Liver (tissue), 9 donors: ENCODE results near the gene BCL7B. TPM values are rescaled to one million over a fixed set of nuclear protein-coding genes. Genes with fewer than 3 reads are reported as not detected.

Experiments used
- DNase-seq: peaks from one replicate; pipeline ENCODE4 v3.0.0-alpha.2; 2017; ENCODE audit warnings: low spot score
- H3K27ac ChIP-seq, 2 donors: one replicate each; pipeline ENCODE4 v1.7.0; 2013; ENCODE audit warnings: inconsistent platforms in 2 of 2, low read length in 2 of 2, control low read depth in 1 of 2, low read depth in 1 of 2, mild to moderate bottlenecking in 1 of 2
- H3K27me3 ChIP-seq, 4 donors: one replicate each; pipeline versions ENCODE4 v1.6.1 to v1.7.0; 2013; ENCODE audit warnings: low read length in 3 of 4, inconsistent platforms in 1 of 4, mild to moderate bottlenecking in 1 of 4, moderate library complexity in 1 of 4; ENCODE audit not compliant: control insufficient read depth in 4 of 4, insufficient read depth in 4 of 4
- H3K36me3 ChIP-seq, 4 donors: one replicate each; pipeline versions ENCODE4 v1.6.1 to v1.7.0; 2013; ENCODE audit warnings: low read length in 3 of 4, mild to moderate bottlenecking in 3 of 4, low read depth in 1 of 4, moderate library complexity in 1 of 4; ENCODE audit not compliant: control insufficient read depth in 4 of 4, insufficient read depth in 3 of 4
- H3K4me1 ChIP-seq, 4 donors: one replicate each; pipeline versions ENCODE4 v1.6.1 to v1.7.0; 2013; ENCODE audit warnings: low read length in 3 of 4, mild to moderate bottlenecking in 3 of 4, moderate library complexity in 1 of 4; ENCODE audit not compliant: control insufficient read depth in 4 of 4, insufficient read depth in 4 of 4
- H3K4me3 ChIP-seq, 3 donors: one replicate each; pipeline versions ENCODE4 v1.6.1 to v1.7.0; 2013; ENCODE audit warnings: low read length in 3 of 3, control low read depth in 1 of 3, low read depth in 1 of 3, mild to moderate bottlenecking in 1 of 3
- H3K9ac ChIP-seq, 2 donors: one replicate each; pipeline ENCODE4 v1.7.0; 2013; ENCODE audit warnings: low read length in 2 of 2, mild to moderate bottlenecking in 2 of 2, moderate library complexity in 2 of 2, control low read depth in 1 of 2, low read depth in 1 of 2
- H3K9me3 ChIP-seq, 4 donors: one replicate each; pipeline versions ENCODE4 v1.6.1 to v1.7.0; 2013; ENCODE audit warnings: low read length in 3 of 4; ENCODE audit not compliant: control insufficient read depth in 4 of 4
- CTCF ChIP-seq: fragments of 150-350 bp; IDR thresholded peaks from 2 replicates; pipeline ENCODE4 v1.5.1; 2017; ENCODE audit warnings: improper control_type of control experiment, low read depth, low read length; ENCODE audit not compliant: missing input control
- EGR1 ChIP-seq, 2 donors: IDR thresholded peaks; 2 replicates each; pipeline ENCODE4 v1.6.1; 2016 to 2018; ENCODE audit warnings: antibody characterized with exemption in 2 of 2, low read depth in 2 of 2
- FOXA1 ChIP-seq: IDR thresholded peaks from 2 replicates; pipeline ENCODE4 v1.6.1; 2016; ENCODE audit warnings: antibody characterized with exemption
- GABPA ChIP-seq, 2 donors: IDR thresholded peaks in 1 of 2; conservative IDR thresholded peaks in 1 of 2; 2 replicates each; pipeline ENCODE4 v1.6.1; 2016; ENCODE audit warnings: antibody characterized with exemption in 2 of 2, mild to moderate bottlenecking in 1 of 2, moderate library complexity in 1 of 2
- HNF4A ChIP-seq, 2 donors: conservative IDR thresholded peaks; 2 replicates each; pipeline ENCODE4 v1.6.1; 2016; ENCODE audit warnings: antibody characterized with exemption in 2 of 2, mild to moderate bottlenecking in 2 of 2
- NR2F2 ChIP-seq: IDR thresholded peaks from 2 replicates; pipeline ENCODE4 v1.6.1; 2016; ENCODE audit warnings: antibody characterized with exemption
- ZBTB33 ChIP-seq: IDR thresholded peaks from 2 replicates; pipeline ENCODE4 v1.6.1; 2016; ENCODE audit warnings: antibody characterized with exemption
- WGBS: extraction: QIAGEN DNeasy Blood & Tissue Kit; methylation state at CpG from one replicate; pipeline ENCODE4 v1.1.7; 2013; 5-methylcytosine and 5-hydroxymethylcytosine counted together
- polyA plus RNA-seq, 2 donors: library from polyadenylated mRNA; stranded (reverse) in 1 of 2; unstranded in 1 of 2; fragments of 200-250 nt in 1 of 2; fragments of >200 nt in 1 of 2; fragmentation: Nextera tagmentation in 1 of 2; extraction: Ambion mirVana in 1 of 2; gene quantifications; one replicate each; pipeline versions ENCODE4 v1.2.1 to v1.2.3, GENCODE V29; 2013 to 2015
- total RNA-seq, 2 donors: library from RNA; depleted of rRNA; stranded (reverse); fragments of >200 nt; gene quantifications; one replicate each; pipeline ENCODE4 v1.2.3, GENCODE V29; 2014
- donor health status: healthy.
- donor health status: healthy.
- donor health status: healthy.
- donor health status: healthy.
- donor health status: healthy.

The BCL7B gene
- total and polyA plus RNA-seq, 4 donors: 13.2 to 27.5 (median 21.2) TPM

GRCh38 chr7:73519867-73520672, 37.4 kb downstream of the BCL7B start:
- 67% methylated on average over 18 of the region's 18 CpGs for WGBS
- no peak overlapping the region for H3K27ac ChIP-seq
- no peaks in the 10 kb centered on the region for H3K27me3 ChIP-seq
- no peak for DNase-seq
- no peak for TF ChIP-seq EGR1 (IDR thresholded peaks at IDR 0.05; ENCODE audit: low read depth in 2 of 2)
- TF ChIP-seq HNF4A (conservative IDR thresholded peaks at IDR 0.05): no peak
- H3K36me3 ChIP-seq: peaks cover 0 to 8% (median 6%) of the 10 kb centered on the region in 4 donors
- H3K9ac ChIP-seq: peak overlapping the region; percentile 62 to 72
- H3K9me3 ChIP-seq: no peaks in the 10 kb centered on the region
- H3K4me3 ChIP-seq: peak overlapping the region in 1 of 3 donors; percentile 100
- H3K4me1 ChIP-seq: peaks cover 6 to 32% (median 20%) of the 10 kb centered on the region in 4 donors

- Histone ChIP-seq H3K27me3 (no peaks in the 10 kb centered on the region), H3K27ac (no peak overlapping the region), H3K9ac (no peak overlapping the region), H3K36me3 (peaks cover 0 to 13% (median 6%) of the 10 kb centered on the region in 4 donors), H3K9me3 (no peaks in the 10 kb centered on the region), H3K4me3 (no peak overlapping the region), H3K4me1 (peaks cover 6 to 32% (median 20%) of the 10 kb centered on the region in 4 donors)
- no peak for DNase-seq
- WGBS: 91% methylated on average over 5 of the region's 5 CpGs
- TF ChIP-seq HNF4A (conservative IDR thresholded peaks at IDR 0.05): no peak
- no peak for TF ChIP-seq GABPA (IDR thresholded peaks at IDR 0.05 in 1 of 2, conservative IDR thresholded peaks at IDR 0.05 in 1 of 2)
- TF ChIP-seq CTCF: no peak
- TF ChIP-seq FOXA1: no peak
These were observed 39.0 kb downstream of the BCL7B start for GRCh38 chr7:73518470-73518869.

GRCh38 chr7:73517241-73517995, 40.1 kb downstream of the BCL7B start:
- no peak for TF ChIP-seq NR2F2
- no peak for TF ChIP-seq ZBTB33
- WGBS: 91% methylated on average over 6 of the region's 6 CpGs
- H3K9ac ChIP-seq: no peak overlapping the region
- no peak overlapping the region for H3K4me3 ChIP-seq
- no peaks in the 10 kb centered on the region for H3K9me3 ChIP-seq
- no peak overlapping the region for H3K27ac ChIP-seq
- no peak for DNase-seq
- H3K36me3 ChIP-seq: peaks cover 0 to 14% (median 8%) of the 10 kb centered on the region in 4 donors
- no peaks in the 10 kb centered on the region for H3K27me3 ChIP-seq
- peaks cover 3 to 34% (median 19%) of the 10 kb centered on the region in 4 donors for H3K4me1 ChIP-seq
